Endothelial cell (in vitro differentiated cells): Measurements from ENCODE around the gene CGNL1. TPM values are rescaled to one million over a fixed set of nuclear protein-coding genes. Genes with fewer than 3 reads are reported as not detected.
A peak's percentile ranks its signal among the peaks of the same experiment; 100 is the strongest.

ENCODE experiments used
- DNase-seq: peaks from one replicate; pipeline ENCODE4 v3.0.0; 2021; ENCODE audit warnings: low spot score
- H3K27ac Mint-ChIP-seq: one replicate; pipeline ENCODE4 v1.8.0; 2021; ENCODE audit warnings: mixed read lengths, inconsistent platforms; ENCODE audit not compliant: unreplicated experiment
- H3K27me3 Mint-ChIP-seq: one replicate; pipeline ENCODE4 v1.8.0; 2021; ENCODE audit warnings: mild to moderate bottlenecking, moderate library complexity, mixed read lengths, inconsistent platforms; ENCODE audit not compliant: unreplicated experiment
- H3K36me3 Mint-ChIP-seq: one replicate; pipeline ENCODE4 v1.8.0; 2021; ENCODE audit warnings: mild to moderate bottlenecking, low read depth, mixed read lengths, inconsistent platforms; ENCODE audit not compliant: unreplicated experiment
- H3K4me1 Mint-ChIP-seq: one replicate; pipeline ENCODE4 v1.8.0; 2021; ENCODE audit warnings: mild to moderate bottlenecking, mixed read lengths, inconsistent platforms; ENCODE audit not compliant: unreplicated experiment
- H3K4me3 Mint-ChIP-seq: one replicate; pipeline ENCODE4 v1.8.0; 2021; ENCODE audit warnings: mild to moderate bottlenecking, mixed read lengths, inconsistent platforms; ENCODE audit not compliant: unreplicated experiment
- H3K9me3 Mint-ChIP-seq: one replicate; pipeline ENCODE4 v1.8.0; 2021; ENCODE audit warnings: mixed read lengths, inconsistent platforms; ENCODE audit not compliant: unreplicated experiment
- total RNA-seq: library from RNA; stranded (reverse); fragmentation: NEBNext Ultra II Directional; extraction: Animal tissue kit (Norgen Biotek cat#: 25700); gene quantifications from one replicate; pipeline ENCODE4 v1.2.1, GENCODE V29; 2021; ENCODE audit not compliant: unreplicated experiment
- TF ChIP-seq, protein P1 (sequence below): fragments of 200-600 bp; sonication (generic); IDR thresholded peaks from one replicate; pipeline ENCODE4 v1.5.0; 2021; ENCODE audit warnings: antibody characterized with exemption; ENCODE audit not compliant: unreplicated experiment

The CGNL1 gene
- total RNA-seq, 1 donor from 2014 or later: 238 TPM

DNA sequence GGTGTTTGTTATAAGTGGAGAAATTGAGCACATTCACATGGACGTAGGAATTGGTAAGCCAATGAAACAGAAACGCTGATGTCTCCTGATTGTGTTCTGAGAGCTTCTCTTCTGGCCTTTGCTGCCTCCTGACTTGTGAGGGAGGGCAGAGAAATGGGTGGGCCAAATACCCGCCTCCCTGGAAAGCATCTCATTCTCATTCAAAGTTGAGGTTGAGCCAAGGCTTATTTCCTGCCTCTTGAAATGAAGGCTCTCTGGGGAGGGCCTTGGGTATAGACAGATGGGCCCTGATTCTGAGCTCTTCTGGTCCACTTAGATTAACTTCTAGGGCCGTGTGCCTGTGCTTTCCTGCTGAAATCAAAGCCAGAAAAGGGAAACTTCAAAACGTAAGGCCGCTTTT is 158.0 kb downstream of the CGNL1 start:
- Mint-ChIP-seq H3K27me3 (peaks cover 8% of the 10 kb centered on the region), H3K36me3 (peaks cover 86% of the 10 kb centered on the region), H3K27ac (peak overlapping the region; percentile 19)

DNA sequence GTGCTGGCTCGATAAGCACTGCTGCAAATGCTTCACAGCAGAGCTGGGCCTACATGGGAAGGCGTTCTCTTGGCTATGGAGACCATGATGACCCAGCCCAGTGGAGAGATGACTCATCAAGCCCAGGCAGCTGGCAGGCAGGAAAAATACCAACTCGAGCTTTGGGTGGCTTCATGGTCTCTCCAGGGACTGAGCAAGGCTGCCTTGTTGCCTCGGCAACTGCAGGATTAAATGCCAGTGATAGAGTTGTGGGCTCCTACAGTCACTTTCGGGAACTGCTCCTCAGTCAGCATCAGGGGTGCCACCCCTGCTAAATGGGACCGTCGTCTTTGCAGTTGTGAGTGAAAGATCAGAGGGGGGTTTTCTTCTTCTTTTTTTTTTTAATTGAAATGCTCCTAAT is 160.8 kb downstream of the CGNL1 start:
- peaks cover 85% of the 10 kb centered on the region for H3K36me3 Mint-ChIP-seq
- H3K27ac Mint-ChIP-seq: peak overlapping the region; percentile 13
- no peak for DNase-seq
- peaks cover 29% of the 10 kb centered on the region for H3K4me1 Mint-ChIP-seq
- TF ChIP-seq, protein P1, sequence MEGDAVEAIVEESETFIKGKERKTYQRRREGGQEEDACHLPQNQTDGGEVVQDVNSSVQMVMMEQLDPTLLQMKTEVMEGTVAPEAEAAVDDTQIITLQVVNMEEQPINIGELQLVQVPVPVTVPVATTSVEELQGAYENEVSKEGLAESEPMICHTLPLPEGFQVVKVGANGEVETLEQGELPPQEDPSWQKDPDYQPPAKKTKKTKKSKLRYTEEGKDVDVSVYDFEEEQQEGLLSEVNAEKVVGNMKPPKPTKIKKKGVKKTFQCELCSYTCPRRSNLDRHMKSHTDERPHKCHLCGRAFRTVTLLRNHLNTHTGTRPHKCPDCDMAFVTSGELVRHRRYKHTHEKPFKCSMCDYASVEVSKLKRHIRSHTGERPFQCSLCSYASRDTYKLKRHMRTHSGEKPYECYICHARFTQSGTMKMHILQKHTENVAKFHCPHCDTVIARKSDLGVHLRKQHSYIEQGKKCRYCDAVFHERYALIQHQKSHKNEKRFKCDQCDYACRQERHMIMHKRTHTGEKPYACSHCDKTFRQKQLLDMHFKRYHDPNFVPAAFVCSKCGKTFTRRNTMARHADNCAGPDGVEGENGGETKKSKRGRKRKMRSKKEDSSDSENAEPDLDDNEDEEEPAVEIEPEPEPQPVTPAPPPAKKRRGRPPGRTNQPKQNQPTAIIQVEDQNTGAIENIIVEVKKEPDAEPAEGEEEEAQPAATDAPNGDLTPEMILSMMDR: no peak
- peaks cover 4% of the 10 kb centered on the region for H3K27me3 Mint-ChIP-seq
- H3K9me3 Mint-ChIP-seq: no peaks in the 10 kb centered on the region
- H3K4me3 Mint-ChIP-seq: no peak overlapping the region

More for the DNA sequence above, 158.0 kb downstream of the CGNL1 start:
- no peaks in the 10 kb centered on the region for H3K9me3 Mint-ChIP-seq
- H3K4me3 Mint-ChIP-seq: peak overlapping the region; percentile 40
- no peak for DNase-seq
- peaks cover 40% of the 10 kb centered on the region for H3K4me1 Mint-ChIP-seq
- TF ChIP-seq, protein P1: no peak

DNA sequence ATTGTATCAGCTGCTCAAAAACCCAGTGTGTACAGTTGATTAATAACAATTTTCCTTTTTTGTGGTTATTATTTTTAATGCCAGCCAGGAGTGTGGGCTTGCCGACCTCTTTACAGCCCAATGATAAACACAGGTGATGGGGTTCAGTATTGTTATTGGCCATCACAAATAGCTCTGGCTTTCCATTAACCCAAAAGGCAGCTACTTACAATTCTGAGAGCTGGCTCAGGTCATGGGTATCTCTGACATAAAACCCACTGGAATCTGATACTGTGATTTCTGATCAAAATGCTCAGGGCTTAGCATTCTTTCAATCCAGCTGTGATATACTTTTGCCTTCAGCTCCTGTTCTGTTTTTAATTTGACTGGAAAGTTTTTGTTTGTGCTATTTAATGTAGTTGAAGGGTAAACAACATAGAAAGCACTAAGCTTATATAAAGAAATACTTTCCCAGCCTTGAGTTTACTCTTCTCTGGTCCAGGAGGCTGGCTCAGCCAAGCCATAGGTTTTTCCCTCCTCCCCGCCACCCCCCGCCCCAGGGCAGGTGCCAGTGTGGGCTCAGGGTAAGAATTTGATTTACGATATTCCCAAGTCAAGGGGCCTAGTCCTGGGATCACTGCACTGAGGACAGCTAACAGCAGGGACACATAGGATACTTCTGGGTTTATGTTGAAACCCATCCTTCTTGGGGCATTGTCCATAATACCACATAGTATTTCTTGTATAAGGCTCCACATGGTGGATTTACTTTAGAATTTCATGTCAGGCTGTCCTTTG is 161.4 kb downstream of the CGNL1 start:
- TF ChIP-seq, protein P1: no peak
- no peaks in the 10 kb centered on the region for H3K9me3 Mint-ChIP-seq
- peaks cover 4% of the 10 kb centered on the region for H3K27me3 Mint-ChIP-seq
- H3K4me3 Mint-ChIP-seq: no peak overlapping the region
- peaks cover 83% of the 10 kb centered on the region for H3K36me3 Mint-ChIP-seq
- no peak for DNase-seq
- peak overlapping the region; percentile 13 for H3K27ac Mint-ChIP-seq
- H3K4me1 Mint-ChIP-seq: peaks cover 26% of the 10 kb centered on the region

DNA sequence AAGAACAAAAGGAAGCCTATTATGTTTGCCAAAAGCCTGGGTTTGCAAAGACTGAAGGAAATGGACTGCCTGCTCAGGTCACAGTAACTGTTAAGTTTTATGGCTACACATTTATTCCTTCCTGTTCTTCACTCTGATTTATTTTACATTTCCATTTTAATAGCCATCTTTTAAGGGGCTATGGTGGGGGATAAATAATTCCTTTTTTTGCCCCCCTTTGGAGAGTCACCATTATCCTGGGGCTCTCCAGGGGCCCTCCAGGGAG is 161.9 kb downstream of the CGNL1 start:
- Mint-ChIP-seq H3K4me1 (peaks cover 22% of the 10 kb centered on the region), H3K36me3 (peaks cover 79% of the 10 kb centered on the region), H3K27me3 (peaks cover 7% of the 10 kb centered on the region), H3K9me3 (no peaks in the 10 kb centered on the region), H3K4me3 (no peak overlapping the region), H3K27ac (no peak overlapping the region)
- DNase-seq: no peak
- TF ChIP-seq, protein P1: no peak

DNA sequence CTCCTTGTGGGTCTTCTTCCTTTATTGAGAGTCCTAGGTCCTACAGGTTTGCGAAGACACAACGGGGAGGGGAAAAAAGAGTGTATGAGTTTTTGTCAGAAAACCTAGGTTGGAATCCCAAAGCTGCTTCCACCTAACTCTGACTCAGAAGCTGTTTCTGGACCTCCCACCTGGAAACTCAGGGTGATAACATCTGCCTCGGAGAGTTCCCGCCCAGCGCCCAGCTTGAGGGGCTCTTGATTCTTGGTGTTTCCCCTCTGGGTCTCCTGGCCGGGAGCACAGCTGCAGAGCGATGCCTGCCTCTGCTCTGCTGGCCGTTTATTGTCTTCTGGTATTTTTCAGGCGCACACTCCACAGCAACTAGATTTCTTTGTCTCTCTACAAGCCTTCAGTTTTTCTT is 162.5 kb downstream of the CGNL1 start:
- Mint-ChIP-seq H3K4me1 (peaks cover 18% of the 10 kb centered on the region), H3K27ac (no peak overlapping the region), H3K27me3 (peaks cover 8% of the 10 kb centered on the region), H3K9me3 (no peaks in the 10 kb centered on the region), H3K4me3 (peak overlapping the region; percentile 31), H3K36me3 (peaks cover 79% of the 10 kb centered on the region)
- TF ChIP-seq, protein P1: no peak
- DNase-seq: no peak
